ENCODE data around the gene DIS3L2.
"Not testable (repeated sequence)": the region's sequence is repeated elsewhere in the genome, so short reads cannot be mapped to it uniquely, and the experiment has no call there.

DIS3L2 gene

GRCh38 chr2:232377841-232378734 is 416.6 kb downstream of the DIS3L2 start:
- no peak overlapping the region for H3K27ac Mint-ChIP-seq
- peaks cover 2% of the 10 kb centered on the region for H3K27me3 Mint-ChIP-seq
- H3K4me3 Mint-ChIP-seq, result no peak overlapping the region
- no peaks in the 10 kb centered on the region for H3K4me1 Mint-ChIP-seq (ENCODE audit: low read depth)
- H3K9me3 Mint-ChIP-seq (ENCODE audit: low read depth), result no peaks in the 10 kb centered on the region
- no peaks in the 10 kb centered on the region for H3K36me3 Mint-ChIP-seq

- H3K36me3 Mint-ChIP-seq; H3K27ac Mint-ChIP-seq; H3K4me3 Mint-ChIP-seq; H3K27me3 Mint-ChIP-seq; H3K9me3 Mint-ChIP-seq (ENCODE audit: low read depth); H3K4me1 Mint-ChIP-seq (ENCODE audit: low read depth): not testable (repeated sequence)
Observed at GRCh38 chr2:232378735-232379151, 417.2 kb downstream of the DIS3L2 start, which contains the start of gene ALPP. Gene ALPP, plus strand, starts transcription at chr2:232378751. Its CDS starts 52 bp downstream, at chr2:232378803.

DNA sequence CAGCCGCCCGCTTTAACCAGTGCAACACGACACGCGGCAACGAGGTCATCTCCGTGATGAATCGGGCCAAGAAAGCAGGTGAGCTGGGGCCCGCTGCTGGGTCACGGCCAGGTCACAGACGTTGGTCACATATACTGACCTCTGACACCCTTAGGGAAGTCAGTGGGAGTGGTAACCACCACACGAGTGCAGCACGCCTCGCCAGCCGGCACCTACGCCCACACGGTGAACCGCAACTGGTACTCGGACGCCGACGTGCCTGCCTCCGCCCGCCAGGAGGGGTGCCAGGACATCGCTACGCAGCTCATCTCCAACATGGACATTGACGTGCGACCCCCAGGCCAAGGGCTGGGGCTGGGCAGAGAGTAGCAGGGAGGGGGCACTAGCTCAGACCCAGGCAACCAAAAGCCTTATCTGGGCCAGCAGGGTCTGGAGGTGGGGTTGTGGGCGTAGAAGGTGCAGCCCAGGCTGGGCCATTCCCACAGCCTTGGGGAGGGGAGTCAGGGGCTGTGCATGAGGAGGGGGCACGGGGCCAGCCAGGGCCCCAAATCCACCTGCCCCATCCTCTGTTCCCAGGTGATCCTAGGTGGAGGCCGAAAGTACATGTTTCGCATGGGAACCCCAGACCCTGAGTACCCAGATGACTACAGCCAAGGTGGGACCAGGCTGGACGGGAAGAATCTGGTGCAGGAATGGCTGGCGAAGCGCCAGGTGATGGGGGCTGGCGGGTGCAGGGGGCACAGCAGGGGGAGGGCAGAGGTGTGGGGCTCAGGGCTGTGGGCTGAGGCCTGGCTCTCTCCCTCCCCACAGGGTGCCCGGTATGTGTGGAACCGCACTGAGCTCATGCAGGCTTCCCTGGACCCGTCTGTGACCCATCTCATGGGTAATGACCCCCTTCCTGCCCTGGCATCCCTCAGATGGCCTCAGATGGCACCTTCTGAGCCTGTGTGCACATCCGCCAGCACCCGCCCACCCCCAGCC is 418.4 kb downstream of the DIS3L2 start:
- not testable (repeated sequence) for H3K36me3 Mint-ChIP-seq; H3K4me3 Mint-ChIP-seq; H3K4me1 Mint-ChIP-seq (ENCODE audit: low read depth); H3K9me3 Mint-ChIP-seq (ENCODE audit: low read depth); H3K27me3 Mint-ChIP-seq; H3K27ac Mint-ChIP-seq

DNA sequence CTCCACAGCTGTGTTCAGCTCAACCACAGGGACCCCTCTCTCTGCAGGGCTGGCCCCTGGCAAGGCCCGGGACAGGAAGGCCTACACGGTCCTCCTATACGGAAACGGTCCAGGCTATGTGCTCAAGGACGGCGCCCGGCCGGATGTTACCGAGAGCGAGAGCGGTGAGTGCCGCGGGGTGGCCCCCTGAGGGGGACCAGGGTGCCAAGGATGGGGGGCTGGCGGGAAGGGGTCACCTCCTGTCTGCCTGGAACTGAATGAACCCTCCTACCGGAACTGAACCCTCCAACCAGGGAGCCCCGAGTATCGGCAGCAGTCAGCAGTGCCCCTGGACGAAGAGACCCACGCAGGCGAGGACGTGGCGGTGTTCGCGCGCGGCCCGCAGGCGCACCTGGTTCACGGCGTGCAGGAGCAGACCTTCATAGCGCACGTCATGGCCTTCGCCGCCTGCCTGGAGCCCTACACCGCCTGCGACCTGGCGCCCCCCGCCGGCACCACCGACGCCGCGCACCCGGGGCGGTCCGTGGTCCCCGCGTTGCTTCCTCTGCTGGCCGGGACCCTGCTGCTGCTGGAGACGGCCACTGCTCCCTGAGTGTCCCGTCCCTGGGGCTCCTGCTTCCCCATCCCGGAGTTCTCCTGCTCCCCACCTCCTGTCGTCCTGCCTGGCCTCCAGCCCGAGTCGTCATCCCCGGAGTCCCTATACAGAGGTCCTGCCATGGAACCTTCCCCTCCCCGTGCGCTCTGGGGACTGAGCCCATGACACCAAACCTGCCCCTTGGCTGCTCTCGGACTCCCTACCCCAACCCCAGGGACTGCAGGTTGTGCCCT is 419.9 kb downstream of the DIS3L2 start:
- not testable (repeated sequence) for H3K9me3 Mint-ChIP-seq (ENCODE audit: low read depth); H3K36me3 Mint-ChIP-seq; H3K27ac Mint-ChIP-seq; H3K4me1 Mint-ChIP-seq (ENCODE audit: low read depth)
- Mint-ChIP-seq H3K4me3 (peak overlapping the region; percentile 38), H3K27me3 (peaks cover 11% of the 10 kb centered on the region)

- no peaks in the 10 kb centered on the region for H3K9me3 Mint-ChIP-seq (ENCODE audit: low read depth)
- H3K36me3 Mint-ChIP-seq, result no peaks in the 10 kb centered on the region
- peaks cover 11% of the 10 kb centered on the region for H3K27me3 Mint-ChIP-seq
- no peak overlapping the region for H3K27ac Mint-ChIP-seq
- no peaks in the 10 kb centered on the region for H3K4me1 Mint-ChIP-seq (ENCODE audit: low read depth)
- no peak overlapping the region for H3K4me3 Mint-ChIP-seq
Observed at GRCh38 chr2:232382331-232383225, 421.1 kb downstream of the DIS3L2 start.

- no peak overlapping the region for H3K4me3 Mint-ChIP-seq
- H3K27me3 Mint-ChIP-seq, result peaks cover 15% of the 10 kb centered on the region
- H3K36me3 Mint-ChIP-seq, result no peaks in the 10 kb centered on the region
- H3K9me3 Mint-ChIP-seq (ENCODE audit: low read depth), result no peaks in the 10 kb centered on the region
- no peaks in the 10 kb centered on the region for H3K4me1 Mint-ChIP-seq (ENCODE audit: low read depth)
- no peak overlapping the region for H3K27ac Mint-ChIP-seq
Observed at GRCh38 chr2:232384466-232384865, 423.0 kb downstream of the DIS3L2 start.

DNA sequence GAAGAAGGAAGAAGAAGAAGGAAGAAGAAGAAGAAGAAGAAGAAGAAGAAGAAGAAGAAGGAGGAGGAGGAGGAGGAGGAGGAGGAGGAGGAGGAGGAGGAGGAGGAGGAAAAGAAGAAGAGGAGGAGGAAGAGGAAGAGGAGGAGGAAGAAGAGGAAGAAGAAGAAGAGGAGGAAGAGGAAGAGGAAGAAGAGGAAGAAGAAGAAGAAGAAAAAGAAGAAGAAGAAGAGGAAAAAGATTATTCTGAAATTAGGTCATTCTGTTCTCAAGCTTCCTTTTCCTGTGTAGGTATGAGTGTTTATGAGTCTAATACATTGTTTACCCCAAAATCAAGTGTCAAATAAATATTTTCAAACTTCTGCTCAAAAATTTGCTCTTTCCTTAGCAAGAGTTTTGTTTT is 423.5 kb downstream of the DIS3L2 start:
- not testable (repeated sequence) for H3K4me3 Mint-ChIP-seq; H3K4me1 Mint-ChIP-seq (ENCODE audit: low read depth); H3K27ac Mint-ChIP-seq; H3K36me3 Mint-ChIP-seq; H3K9me3 Mint-ChIP-seq (ENCODE audit: low read depth)
- peaks cover 19% of the 10 kb centered on the region for H3K27me3 Mint-ChIP-seq

DNA sequence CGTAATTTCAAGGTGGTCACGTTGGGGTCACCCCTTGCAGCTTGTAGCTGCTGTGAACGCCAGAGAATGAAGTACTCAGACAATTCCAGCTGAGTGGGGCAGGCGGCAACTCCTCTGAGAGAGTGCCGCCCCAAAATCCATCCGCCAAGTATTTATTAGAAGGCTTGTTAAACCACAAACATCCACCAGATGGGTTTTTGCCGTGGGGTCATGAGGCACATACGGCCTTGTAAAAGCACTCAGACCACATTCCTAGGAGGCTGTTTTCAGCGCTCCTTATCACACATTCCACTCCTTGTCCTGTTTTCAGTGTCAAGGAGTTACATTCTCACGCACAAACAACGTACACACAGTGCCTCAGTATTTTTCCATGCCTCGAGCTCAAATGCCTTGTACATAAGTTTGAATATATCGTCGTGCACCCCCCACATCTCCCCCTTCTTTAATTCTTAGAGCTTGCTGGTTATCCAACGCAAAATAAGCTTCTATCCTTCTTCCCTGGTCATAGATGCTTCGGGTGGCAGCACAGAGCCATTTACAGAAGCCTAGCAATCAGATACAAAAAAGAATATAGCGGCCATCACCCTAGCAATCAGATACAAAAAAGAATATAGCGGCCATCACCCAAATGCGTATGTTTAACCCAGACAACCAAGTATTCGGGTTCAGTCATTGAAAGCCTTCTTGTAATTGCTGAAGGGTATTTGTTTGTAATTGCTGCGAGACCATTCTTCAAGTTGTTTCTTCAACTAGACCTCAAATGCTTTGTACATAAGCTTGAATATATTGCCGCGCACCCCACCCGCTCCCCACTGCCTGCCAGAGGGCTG is 424.4 kb downstream of the DIS3L2 start:
- no peaks in the 10 kb centered on the region for H3K36me3 Mint-ChIP-seq

DNA sequence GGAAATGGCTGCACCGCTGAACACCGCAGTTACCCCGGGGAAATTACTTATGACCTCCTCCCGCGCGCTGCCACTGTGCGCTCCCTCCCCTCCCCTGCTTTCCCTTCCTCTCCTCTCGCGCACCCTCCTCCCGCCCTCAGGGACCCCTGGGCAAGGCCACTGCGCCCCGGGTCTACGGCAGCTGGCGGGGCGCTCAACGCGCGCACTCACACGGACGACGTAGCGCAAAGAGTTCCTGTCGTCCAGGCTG is 424.9 kb downstream of the DIS3L2 start:
- H3K36me3 Mint-ChIP-seq, result no peaks in the 10 kb centered on the region
- H3K4me1 Mint-ChIP-seq (ENCODE audit: low read depth), result no peaks in the 10 kb centered on the region
- H3K27me3 Mint-ChIP-seq, result peaks cover 24% of the 10 kb centered on the region
- H3K4me3 Mint-ChIP-seq, result no peak overlapping the region
- no peaks in the 10 kb centered on the region for H3K9me3 Mint-ChIP-seq (ENCODE audit: low read depth)
- H3K27ac Mint-ChIP-seq, result no peak overlapping the region

More for the DNA sequence above, 424.4 kb downstream of the DIS3L2 start:
- H3K4me3 Mint-ChIP-seq, result no peak overlapping the region
- peaks cover 23% of the 10 kb centered on the region for H3K27me3 Mint-ChIP-seq
- H3K9me3 Mint-ChIP-seq (ENCODE audit: low read depth), result no peaks in the 10 kb centered on the region
- H3K4me1 Mint-ChIP-seq (ENCODE audit: low read depth), result no peaks in the 10 kb centered on the region
- no peak overlapping the region for H3K27ac Mint-ChIP-seq
